GM11168 (cell line): Measurements from ENCODE around the gene NLRP6.
"Not testable (repeated sequence)": the region's sequence is repeated elsewhere in the genome, so short reads cannot be mapped to it uniquely, and the experiment has no call there.

Source experiments
- in situ Hi-C: fragments of 300-500 bp; cut with MboI; formaldehyde crosslinking; loops from one replicate; pipeline ENCODE4 v1.12.0; 2022; ENCODE audit warnings: low sequenced_read_pairs; ENCODE audit not compliant: unreplicated experiment

NLRP6 gene

DNA sequence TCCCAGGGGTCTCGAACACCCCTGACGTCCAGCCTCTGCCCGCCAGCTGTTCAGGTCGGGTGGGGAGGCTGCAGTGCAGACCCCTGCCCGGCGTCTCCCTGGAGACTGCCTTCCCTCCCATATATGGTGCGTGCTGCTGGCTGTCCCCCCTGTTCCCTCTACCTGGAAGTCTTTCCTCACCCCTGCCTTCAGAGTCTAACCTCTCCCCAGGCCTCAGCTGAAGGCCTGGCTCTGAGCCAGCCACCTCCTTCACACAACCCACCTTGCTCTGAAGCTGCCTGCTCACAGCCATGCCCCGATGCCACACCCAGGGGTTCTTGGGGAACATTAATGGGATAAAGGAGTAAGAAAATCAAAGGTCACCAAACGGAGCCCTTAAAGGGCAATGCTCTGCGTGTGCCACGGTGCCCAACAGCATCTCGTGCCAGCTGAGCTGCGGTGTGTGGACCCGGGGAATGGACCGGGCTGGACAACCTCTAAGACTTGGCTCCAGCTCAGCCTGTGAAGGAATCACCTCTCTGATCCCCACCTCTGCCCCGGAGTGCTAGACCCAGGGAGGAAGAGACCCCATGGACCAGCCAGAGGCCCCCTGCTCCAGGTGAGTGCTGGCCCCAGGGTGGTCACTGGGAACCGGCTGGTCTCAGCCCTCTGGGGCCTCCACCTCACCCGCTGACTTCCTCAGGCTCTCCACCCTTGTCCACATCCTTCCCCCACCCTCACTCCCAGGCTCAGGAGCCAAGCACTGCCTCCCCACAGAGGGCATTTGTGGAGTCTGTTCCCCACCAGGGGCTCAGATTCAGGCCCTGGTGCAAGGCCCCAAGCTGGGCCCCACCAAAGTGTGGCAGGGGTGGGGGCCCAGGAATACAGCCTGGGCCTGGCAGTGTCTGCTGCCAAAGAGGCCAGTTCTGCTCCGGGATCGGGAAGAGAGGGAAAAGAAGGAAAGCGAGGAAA is at the start of gene NLRP6:
NLRP6 (plus strand) TSS at position 407 of the 951 bp plus-strand sequence; CDS start at position 570, 163 bp downstream.
- in situ Hi-C loops: no loop called here

DNA sequence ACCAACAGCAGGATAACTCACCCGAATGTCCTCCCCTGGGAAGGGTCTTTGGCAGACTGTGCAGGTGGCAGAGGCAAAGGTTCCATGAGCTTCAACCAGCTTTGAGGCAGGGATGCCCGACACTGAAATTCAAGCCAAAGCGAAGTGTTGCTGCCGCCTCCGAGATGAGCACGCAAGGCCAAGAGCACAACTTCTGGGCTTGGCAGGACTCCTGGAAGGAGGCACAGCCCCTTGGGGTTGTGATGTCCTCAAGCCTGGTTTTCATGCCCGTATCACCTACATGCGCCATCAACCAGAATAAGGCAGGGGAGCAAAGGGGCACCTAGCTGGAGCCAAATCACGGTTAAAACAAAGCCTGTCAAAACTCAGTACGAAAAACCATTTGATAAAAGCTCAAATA is 47.8 kb upstream of the NLRP6 start:
- in situ Hi-C loops: no loop called here

DNA sequence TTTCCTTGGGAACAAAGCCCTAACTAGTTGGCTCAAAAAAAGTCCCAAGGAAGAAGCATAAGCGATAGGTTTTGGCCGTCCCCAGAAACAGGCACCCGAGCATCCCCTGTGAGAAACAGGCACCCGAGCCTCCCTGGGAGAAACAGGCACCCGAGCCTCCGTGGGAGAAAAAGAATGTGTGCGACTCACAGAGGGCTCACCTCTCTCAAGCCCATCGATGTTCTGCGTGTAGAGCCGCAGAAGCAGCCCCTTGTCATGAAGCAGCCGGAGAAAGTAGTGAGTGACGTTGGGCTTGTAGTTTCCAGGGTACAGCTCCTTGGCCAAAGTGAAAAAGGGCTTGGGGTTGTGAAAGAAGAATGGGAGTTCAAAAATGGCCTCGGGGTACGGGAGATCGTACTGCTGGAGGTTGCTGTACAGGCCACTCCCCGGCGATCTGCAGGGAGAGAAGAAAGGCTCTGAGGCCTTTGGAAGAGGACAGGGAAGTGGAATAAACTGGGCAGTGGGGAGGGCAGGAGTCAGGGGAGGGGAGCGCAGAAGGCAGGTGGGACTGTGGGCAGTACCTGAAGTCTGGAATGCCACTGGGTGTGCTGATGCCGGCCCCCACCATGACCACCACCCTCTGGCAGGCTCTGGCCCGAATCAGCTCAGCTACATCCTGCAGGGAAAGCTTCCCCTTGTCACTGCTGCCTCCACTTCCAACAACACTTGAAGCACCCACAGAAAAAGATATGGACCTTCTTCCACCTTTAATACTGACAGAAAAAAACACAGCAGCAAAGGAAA is 45.2 kb upstream of the NLRP6 start:
- in situ Hi-C loops: no loop called here

- in situ Hi-C loops: no loop called here
These were observed 43.0 kb upstream of the NLRP6 start for GRCh38 chr11:235180-235579.

- in situ Hi-C loops: no loop called here
These were observed 42.6 kb upstream of the NLRP6 start for GRCh38 chr11:235609-235996.

GRCh38 chr11:235997-236773 is 42.0 kb upstream of the NLRP6 start, which contains the start of gene SIRT3:
SIRT3 (minus strand) TSS chr11:236342; CDS start chr11:236328, 14 bp downstream.
- in situ Hi-C loops: no loop called here

DNA sequence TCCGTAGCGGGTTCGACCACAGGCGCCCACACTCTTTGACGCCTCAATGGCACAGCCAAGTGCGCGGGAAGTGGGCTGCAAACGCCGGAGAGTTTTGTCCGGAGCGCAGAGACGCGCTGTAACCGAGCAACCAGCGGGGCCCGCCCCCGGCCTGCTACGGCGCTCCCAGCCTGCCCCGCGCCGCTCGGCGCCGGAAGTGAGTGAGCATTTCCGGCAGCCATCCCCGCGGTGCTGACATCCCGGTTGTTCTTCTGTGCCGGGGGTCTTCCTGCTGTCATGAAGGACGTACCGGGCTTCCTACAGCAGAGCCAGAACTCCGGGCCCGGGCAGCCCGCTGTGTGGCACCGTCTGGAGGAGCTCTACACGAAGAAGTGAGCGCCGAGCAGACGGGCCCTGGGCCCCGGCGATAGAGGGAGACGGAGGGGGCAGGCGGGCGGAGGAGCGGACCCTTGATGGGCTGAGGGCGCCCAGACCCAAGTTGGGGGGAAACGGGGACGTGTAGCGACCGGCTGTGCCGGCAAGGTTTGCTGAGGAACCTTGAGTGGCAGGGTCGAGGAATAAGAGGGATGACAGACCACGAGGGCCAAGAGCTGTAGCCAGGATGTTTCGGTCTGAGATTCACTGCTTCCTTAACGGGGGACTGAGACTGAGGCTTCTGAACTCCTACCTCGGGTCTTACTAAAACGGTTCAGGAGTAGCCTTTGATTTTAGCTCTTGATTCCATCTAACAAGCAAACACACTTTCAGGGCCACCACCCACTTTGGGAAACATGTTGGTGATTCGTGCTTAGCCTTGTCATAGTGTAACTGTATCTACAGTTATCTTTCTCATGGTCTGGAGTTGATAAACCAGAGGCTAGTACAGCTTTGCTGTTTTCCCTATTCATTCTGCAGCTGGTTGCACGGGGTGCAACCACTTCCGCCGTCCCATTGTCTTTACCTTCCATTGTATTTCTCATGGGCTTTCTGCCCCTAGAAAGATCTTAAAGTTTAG is 41.1 kb upstream of the NLRP6 start, which contains the start of gene PSMD13:
PSMD13 (plus strand) TSS at position 203 of the 994 bp plus-strand sequence; CDS start at position 277, 74 bp downstream.
- in situ Hi-C loops: no loop called here

DNA sequence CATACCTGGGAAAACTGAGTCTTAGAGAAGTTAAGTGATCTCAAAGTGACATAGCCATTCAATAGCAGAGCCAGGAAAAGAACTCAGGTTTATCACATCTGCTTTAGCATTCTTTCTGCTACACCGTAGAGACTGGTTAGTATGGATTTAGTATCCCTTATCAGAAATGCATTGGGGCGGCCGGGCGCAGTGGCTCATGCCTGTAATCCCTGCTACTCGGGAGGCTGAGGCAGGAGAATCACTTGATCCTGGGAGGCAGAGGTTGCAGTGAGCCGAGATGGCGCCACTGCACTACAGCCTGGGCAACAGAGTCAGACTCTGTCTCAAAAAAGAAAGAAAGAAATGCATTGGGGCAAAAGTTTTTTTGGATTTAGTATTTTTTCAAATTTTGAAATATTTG is 39.9 kb upstream of the NLRP6 start:
- in situ Hi-C loops: not testable (repeated sequence)

- in situ Hi-C loops: no loop called here
These were observed 37.9 kb upstream of the NLRP6 start for GRCh38 chr11:240315-240714.

DNA sequence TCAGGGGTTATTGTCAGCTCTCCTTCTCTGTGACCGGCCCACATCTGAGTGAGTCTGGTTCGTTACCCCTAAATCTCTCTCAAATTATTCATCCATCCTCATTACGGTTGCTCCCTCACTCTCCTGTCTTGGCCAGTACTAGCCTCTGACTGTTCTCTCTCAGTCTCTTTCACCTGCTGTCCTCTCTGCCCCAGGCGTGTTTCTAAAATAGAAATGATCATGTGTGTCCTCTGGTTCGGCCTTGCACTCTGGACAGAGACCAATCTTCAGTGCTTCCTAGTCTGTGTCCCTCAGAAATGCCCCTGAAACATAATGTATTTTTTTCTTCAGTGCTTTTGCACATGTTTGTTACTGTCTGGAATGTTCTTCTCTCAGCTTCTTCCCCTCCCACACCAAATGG is 36.6 kb upstream of the NLRP6 start:
- in situ Hi-C loops: no loop called here

GRCh38 chr11:244376-244775 is 33.8 kb upstream of the NLRP6 start:
- in situ Hi-C loops: no loop called here

DNA sequence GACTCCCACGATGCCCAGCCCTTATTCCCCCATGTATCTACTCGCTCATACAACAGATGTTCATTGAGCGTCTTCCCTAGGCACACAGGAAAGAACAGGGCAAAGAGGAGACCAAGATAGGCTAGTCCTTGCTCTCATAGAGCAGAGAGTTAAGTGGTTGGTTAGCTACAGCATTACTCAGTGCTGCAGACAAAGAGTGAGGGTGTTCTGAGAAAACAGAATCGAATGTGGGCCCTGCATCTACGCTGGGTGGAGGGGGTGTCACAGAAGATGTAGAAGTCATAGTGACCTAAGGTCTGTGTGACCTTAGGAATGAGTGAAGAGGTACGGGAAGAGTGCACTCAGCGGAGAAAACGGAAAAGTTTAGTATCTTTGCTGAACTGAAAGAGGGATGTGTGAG is 29.1 kb upstream of the NLRP6 start:
- in situ Hi-C loops: no loop called here

DNA sequence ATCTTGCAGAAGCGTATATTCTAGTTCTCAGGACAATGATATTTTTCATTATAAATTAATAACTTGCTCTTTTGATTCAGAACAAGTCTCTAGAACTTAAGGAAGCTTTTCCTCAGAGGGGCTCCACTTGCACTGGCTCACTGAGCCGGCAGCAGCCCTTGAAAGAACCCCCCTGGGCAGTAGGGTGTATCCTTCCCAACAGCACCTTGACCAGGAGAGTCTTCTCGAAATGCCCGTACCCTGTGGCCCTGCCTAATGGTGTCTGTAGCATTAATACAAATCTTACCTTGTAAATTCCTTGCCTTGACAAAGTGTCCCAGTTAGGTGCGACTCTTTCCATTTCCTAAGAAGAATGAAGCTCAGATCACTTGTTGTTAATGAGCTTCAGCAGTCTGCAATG is 27.9 kb upstream of the NLRP6 start:
- in situ Hi-C loops: no loop called here

DNA sequence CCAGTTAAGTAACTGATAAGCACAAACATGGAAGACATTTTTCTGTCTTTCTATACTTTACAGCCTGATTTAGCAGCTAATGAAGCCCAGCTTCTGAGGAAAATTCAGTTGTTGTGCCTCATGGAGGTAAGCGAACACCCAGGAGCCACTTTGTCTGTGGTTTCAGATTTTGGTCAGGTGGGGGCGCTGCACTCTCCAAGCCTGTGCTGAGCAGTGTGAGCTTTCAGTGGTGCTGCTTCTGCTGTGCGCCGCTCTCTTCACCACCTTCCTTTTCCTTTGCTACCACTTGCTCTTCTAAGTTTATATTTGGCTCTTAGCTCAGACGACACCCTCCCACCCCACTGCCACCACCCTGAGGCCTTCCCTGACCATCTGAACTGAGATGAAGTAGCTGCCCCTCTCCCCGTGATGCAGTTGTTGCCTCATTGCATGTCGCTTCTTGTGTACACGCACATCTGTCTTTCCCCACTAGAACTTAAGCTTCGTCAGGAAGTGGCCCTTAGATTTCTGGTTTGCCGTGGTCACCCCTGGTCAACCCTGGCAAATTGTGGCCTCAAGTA is 27.4 kb upstream of the NLRP6 start:
- in situ Hi-C loops: no loop called here

DNA sequence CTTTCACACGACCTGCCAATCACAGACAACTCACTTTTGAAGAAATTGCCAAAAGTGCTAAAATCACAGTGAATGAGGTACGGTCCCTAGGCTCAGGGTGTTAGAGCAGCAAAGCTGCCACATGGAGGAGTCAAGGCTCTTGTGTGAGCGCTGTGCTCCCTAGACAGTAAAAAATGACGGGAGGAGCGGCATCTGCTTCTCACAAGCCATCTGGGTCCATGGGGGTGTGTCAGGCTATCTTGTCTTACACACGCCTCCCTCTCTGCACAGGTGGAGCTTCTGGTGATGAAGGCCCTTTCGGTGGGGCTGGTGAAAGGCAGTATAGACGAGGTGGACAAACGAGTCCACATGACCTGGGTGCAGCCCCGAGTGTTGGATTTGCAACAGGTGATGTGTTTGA is 26.7 kb upstream of the NLRP6 start:
- in situ Hi-C loops: no loop called here

- in situ Hi-C loops: no loop called here
These were observed 25.5 kb upstream of the NLRP6 start for GRCh38 chr11:252666-253065.

DNA sequence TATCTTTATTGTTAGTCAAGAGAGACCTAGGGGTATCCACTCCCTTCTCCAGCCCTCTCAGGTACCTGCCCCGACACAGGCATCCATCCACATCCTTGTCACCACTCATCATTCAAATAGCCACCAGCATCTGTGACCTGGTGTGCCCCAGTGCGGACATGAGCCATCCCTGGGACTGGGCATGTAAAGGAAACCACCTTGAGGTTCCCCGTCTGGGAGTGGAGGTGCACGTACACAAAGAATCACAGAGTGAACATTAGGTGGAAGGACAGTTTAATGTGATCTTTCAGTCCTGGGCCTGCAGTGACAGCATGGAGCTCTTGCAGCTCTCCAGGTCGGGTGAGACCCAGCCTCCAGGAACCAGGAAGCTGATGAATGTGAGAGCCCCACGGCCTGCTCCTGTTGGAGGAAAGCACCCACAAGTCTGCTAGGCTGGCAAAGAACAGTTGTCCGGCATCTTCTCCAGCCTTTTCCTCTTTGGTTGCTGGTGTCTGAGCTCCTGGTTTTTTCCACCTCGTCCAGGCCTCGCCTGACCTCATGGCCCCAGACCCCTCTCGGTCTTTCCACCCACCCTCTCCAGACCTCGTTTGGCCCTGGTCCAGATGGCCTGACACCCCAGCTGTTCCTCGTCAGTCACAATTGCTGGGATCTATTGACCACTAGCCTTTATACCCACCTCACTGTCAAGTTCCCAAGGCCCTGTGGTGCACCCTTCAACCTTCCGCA is 24.9 kb upstream of the NLRP6 start:
- in situ Hi-C loops: no loop called here

DNA sequence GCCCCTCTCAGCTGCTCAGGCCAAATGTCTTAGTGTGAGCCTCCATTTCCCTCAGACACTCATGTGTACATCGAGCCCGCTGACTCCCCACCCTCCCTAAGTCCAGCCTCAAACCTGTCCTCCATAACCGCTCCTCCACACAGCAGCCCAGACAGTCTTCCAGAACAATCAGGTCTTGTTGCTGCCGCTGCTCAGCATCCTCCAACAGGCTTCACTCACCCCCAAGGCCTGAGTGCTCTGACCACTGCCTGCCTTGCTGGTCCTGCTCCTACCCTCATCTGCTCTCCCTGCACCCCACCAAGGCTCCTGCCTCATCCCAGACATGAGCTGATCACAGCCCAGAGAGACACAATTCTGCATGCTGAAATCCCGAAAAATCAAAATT is 24.3 kb upstream of the NLRP6 start:
- in situ Hi-C loops: no loop called here
